ENCODE results near the gene DCTD.

- no peak for TF ChIP-seq EZH2 (IDR thresholded peaks at IDR 0.05)
- TF ChIP-seq, protein P1, sequence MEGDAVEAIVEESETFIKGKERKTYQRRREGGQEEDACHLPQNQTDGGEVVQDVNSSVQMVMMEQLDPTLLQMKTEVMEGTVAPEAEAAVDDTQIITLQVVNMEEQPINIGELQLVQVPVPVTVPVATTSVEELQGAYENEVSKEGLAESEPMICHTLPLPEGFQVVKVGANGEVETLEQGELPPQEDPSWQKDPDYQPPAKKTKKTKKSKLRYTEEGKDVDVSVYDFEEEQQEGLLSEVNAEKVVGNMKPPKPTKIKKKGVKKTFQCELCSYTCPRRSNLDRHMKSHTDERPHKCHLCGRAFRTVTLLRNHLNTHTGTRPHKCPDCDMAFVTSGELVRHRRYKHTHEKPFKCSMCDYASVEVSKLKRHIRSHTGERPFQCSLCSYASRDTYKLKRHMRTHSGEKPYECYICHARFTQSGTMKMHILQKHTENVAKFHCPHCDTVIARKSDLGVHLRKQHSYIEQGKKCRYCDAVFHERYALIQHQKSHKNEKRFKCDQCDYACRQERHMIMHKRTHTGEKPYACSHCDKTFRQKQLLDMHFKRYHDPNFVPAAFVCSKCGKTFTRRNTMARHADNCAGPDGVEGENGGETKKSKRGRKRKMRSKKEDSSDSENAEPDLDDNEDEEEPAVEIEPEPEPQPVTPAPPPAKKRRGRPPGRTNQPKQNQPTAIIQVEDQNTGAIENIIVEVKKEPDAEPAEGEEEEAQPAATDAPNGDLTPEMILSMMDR (IDR thresholded peaks at IDR 0.05) = no peak
Measured at GRCh38 chr4:182960228-182960627, 43.0 kb upstream of the DCTD start.
